ENCODE data around the gene DNAJC27. TPM values are rescaled to one million over a fixed set of nuclear protein-coding genes. Genes with fewer than 3 reads are reported as not detected.

The DNAJC27 gene
- total RNA-seq, 1 experiment from 2014 or later, result 5.1 TPM

DNA sequence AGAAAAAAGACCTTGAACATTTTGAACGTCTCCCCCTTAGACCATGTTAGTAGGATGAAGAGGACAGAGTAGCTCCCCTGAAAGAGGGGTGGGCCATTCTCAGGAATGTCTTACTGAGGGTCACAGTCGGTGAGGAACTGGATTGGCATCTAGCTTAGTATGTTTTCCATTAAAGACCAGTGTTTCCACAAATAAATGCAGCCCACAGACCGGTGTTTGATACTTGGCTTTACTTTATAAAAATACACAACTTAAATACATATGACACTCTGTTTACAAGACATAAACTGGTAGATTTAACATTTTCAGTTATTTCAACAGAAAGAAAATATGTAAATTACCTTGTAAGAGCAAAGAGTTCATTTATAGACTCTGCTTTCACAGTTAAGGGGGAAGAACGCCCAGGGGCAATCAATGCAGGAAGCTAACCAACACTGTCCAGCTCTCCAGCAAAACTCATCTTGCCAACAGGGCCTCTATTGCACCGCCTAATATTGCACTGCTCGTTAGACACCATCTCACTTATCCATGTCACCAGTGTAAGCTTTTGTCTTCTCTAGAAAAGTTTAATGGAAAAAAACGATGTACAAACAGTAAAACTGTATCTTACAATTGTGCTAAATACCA is 28.2 kb downstream of the DNAJC27 start:
- TF ChIP-seq EZH2 (IDR thresholded peaks at IDR 0.05; ENCODE audit: low read depth), result no peak
- TF ChIP-seq, protein P1, sequence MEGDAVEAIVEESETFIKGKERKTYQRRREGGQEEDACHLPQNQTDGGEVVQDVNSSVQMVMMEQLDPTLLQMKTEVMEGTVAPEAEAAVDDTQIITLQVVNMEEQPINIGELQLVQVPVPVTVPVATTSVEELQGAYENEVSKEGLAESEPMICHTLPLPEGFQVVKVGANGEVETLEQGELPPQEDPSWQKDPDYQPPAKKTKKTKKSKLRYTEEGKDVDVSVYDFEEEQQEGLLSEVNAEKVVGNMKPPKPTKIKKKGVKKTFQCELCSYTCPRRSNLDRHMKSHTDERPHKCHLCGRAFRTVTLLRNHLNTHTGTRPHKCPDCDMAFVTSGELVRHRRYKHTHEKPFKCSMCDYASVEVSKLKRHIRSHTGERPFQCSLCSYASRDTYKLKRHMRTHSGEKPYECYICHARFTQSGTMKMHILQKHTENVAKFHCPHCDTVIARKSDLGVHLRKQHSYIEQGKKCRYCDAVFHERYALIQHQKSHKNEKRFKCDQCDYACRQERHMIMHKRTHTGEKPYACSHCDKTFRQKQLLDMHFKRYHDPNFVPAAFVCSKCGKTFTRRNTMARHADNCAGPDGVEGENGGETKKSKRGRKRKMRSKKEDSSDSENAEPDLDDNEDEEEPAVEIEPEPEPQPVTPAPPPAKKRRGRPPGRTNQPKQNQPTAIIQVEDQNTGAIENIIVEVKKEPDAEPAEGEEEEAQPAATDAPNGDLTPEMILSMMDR (conservative IDR thresholded peaks at IDR 0.05), result no peak
- CTCF ChIA-PET, result no interaction called here

DNA sequence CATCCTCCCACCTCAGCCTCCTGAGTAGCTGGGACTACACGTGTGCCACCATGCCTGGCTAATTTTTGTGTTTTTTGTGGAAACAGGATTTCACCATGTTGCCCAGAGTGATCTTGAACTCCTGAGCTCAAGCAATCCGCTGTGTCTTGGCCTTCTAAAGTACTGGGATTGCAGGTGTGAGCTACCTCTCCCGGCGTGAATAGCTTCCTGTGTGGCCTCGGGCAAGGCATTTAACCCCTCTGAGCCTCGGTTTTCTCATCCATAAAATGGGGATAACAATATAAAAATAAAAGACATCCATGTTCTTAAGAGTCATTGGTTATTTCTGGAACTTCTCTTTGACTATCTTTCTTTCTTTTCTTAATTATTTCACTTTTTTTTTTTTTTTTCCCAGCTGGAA is 32.4 kb downstream of the DNAJC27 start:
- TF ChIP-seq EZH2 (IDR thresholded peaks at IDR 0.05; ENCODE audit: low read depth), result no peak
- TF ChIP-seq, protein P1 (conservative IDR thresholded peaks at IDR 0.05), result no peak
- intact Hi-C loops (cut with micrococcal nuclease; ENCODE audit: unreplicated experiment), result no loop called here
- Histone ChIP-seq H3K27me3 (ENCODE audit: insufficient read depth, low read depth) (no peaks in the 10 kb centered on the region), H3K27ac (no peak overlapping the region), H3K9me2 (ENCODE audit: insufficient read depth) (no peaks in the 10 kb centered on the region), H3K9me3 (ENCODE audit: insufficient read depth, low read depth) (no peaks in the 10 kb centered on the region; the same call in 1 of the 2 replicates), H3K4me3 (no peak overlapping the region), H2AFZ (no peak overlapping the region), H3K36me3 (ENCODE audit: low read depth) (no peaks in the 10 kb centered on the region), H3F3A (ENCODE audit: insufficient read depth, low read depth) (no peaks in the 10 kb centered on the region), H3K4me2 (no peak overlapping the region), H3K4me1 (replicated peaks; ENCODE audit: insufficient read depth) (no peaks in the 10 kb centered on the region), H4K20me1 (ENCODE audit: insufficient read depth) (no peaks in the 10 kb centered on the region), H3K79me2 (ENCODE audit: low read depth) (no peaks in the 10 kb centered on the region)
- DNase-seq, result no peak
- BruUV-seq (replicated peaks), result no TSS peak
- ChIA-PET CTCF (no interaction called here), POLR2A (ENCODE audit: unreplicated experiment) (no interaction called here)

More for the DNA sequence above, 28.2 kb downstream of the DNAJC27 start:
- no peaks in the 10 kb centered on the region for H3K27me3 ChIP-seq (ENCODE audit: insufficient read depth, low read depth)
- no peaks in the 10 kb centered on the region for H3K79me2 ChIP-seq (ENCODE audit: low read depth)
- no peak overlapping the region for H3K27ac ChIP-seq
- no peaks in the 10 kb centered on the region for H3K4me1 ChIP-seq (replicated peaks; ENCODE audit: insufficient read depth)
- H3K9me3 ChIP-seq (ENCODE audit: insufficient read depth, low read depth), result no peaks in the 10 kb centered on the region; the same call in 1 of the 2 replicates
- no peak overlapping the region for H3K4me2 ChIP-seq
- H3K4me3 ChIP-seq, result no peak overlapping the region
- no peaks in the 10 kb centered on the region for H3K36me3 ChIP-seq (ENCODE audit: low read depth)
- H3K9me2 ChIP-seq (ENCODE audit: insufficient read depth), result no peaks in the 10 kb centered on the region
- no peak for DNase-seq
- no peaks in the 10 kb centered on the region for H3F3A ChIP-seq (ENCODE audit: insufficient read depth, low read depth)
- no peak overlapping the region for H2AFZ ChIP-seq
- intact Hi-C loops (cut with micrococcal nuclease; ENCODE audit: unreplicated experiment), result no loop called here
- no TSS peak for BruUV-seq (replicated peaks)
- no peaks in the 10 kb centered on the region for H4K20me1 ChIP-seq (ENCODE audit: insufficient read depth)
- POLR2A ChIA-PET (ENCODE audit: unreplicated experiment), result no interaction called here

DNA sequence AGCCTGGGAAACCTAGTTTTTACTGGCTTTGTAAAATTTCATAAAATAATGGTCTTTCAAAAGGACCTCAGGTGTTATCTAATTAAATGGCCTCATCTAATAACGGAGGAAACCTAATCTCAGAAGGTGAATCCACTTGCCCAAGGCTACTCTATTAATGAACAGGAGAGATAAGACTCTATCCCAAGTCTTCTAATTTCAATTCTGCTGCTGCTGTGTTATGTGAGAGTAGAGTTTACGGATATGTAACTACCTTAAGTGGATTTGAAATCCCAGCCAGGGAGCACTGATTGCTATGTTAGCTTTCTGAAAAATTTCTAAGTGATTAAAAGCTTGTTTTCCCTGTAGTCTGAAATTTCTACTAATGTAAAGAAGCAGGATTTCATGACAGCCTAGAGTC is 34.5 kb downstream of the DNAJC27 start:
- Histone ChIP-seq H3K9me3 (ENCODE audit: insufficient read depth, low read depth) (no peaks in the 10 kb centered on the region), H2AFZ (peak overlapping the region; percentile 59; the same call in 1 of the 2 replicates), H3K4me2 (peak overlapping the region; percentile 35), H3K27me3 (ENCODE audit: insufficient read depth, low read depth) (no peaks in the 10 kb centered on the region), H3F3A (ENCODE audit: insufficient read depth, low read depth) (no peaks in the 10 kb centered on the region), H3K79me2 (ENCODE audit: low read depth) (no peaks in the 10 kb centered on the region), H3K4me1 (replicated peaks; ENCODE audit: insufficient read depth) (no peaks in the 10 kb centered on the region), H3K27ac (no peak overlapping the region), H3K36me3 (ENCODE audit: low read depth) (no peaks in the 10 kb centered on the region), H3K4me3 (no peak overlapping the region), H4K20me1 (ENCODE audit: insufficient read depth) (no peaks in the 10 kb centered on the region), H3K9me2 (ENCODE audit: insufficient read depth) (no peaks in the 10 kb centered on the region)
- TF ChIP-seq, protein P1 (conservative IDR thresholded peaks at IDR 0.05), result no peak
- TF ChIP-seq EZH2 (IDR thresholded peaks at IDR 0.05; ENCODE audit: low read depth), result no peak
- ChIA-PET POLR2A (ENCODE audit: unreplicated experiment) (interaction anchor here (0.7 kb wide), 1 partner anchor 142 kb away, joined by 3 read pairs; no protein-coding TSS in a partner anchor), CTCF (interaction anchor here (0.6 kb wide), 1 partner anchor 1532 kb away, joined by 3 read pairs; no protein-coding TSS in a partner anchor)
- no peak for DNase-seq
- BruUV-seq (replicated peaks), result no TSS peak
- intact Hi-C loops (cut with micrococcal nuclease; ENCODE audit: unreplicated experiment), result no loop called here
